Vagina (tissue), 2 donors: Measurements from ENCODE around the gene GH2.
"Not testable (repeated sequence)": the region's sequence is repeated elsewhere in the genome, so short reads cannot be mapped to it uniquely, and the experiment has no call there.

Experiments
- CTCF ChIP-seq, 3 experiments: fragments of 450-650 bp in 2 of 3; fragments of 200-600 bp in 1 of 3; sonication (generic) in 1 of 3; IDR thresholded peaks; one replicate each; pipeline ENCODE4 v1.5.1; 2017 to 2019; ENCODE audit warnings: antibody characterized with exemption in 3 of 3, mild to moderate bottlenecking in 2 of 3, moderate library complexity in 2 of 3
- POLR2A ChIP-seq, 2 donors: fragments of 450-650 bp; IDR thresholded peaks; one replicate each; pipeline ENCODE4 v1.6.1; 2017; ENCODE audit warnings: antibody characterized with exemption in 2 of 2, mild to moderate bottlenecking in 2 of 2, moderate library complexity in 2 of 2

GRCh38 chr17:63843387-63843888 is 38.3 kb downstream of the GH2 start:
- TF ChIP-seq POLR2A, CTCF (IDR thresholded peaks at IDR 0.05): not testable (repeated sequence)
